ENCODE measurements around the gene CDON.

- TF ChIP-seq CTCF (conservative IDR thresholded peaks at IDR 0.05; ENCODE audit: low read length) (no peak), EZH2phosphoT487 (IDR thresholded peaks at IDR 0.05; ENCODE audit: borderline replicate concordance) (no peak)
These were observed 128.2 kb downstream of the CDON start for GRCh38 chr11:125934473-125934872.
